Ovary (tissue), 3 donors: Measurements from ENCODE around the gene FBXW5.

Experiments used
- EP300 ChIP-seq: sonication (generic); formaldehyde crosslinking; IDR thresholded peaks from one replicate; pipeline ENCODE4 v1.6.1; 2017; ENCODE audit warnings: antibody characterized with exemption
- TF ChIP-seq, protein P1 (sequence below), 3 donors: fragments of 450-650 bp in 2 of 3; fragments of 200-600 bp in 1 of 3; IDR thresholded peaks; one replicate each; pipeline versions ENCODE4 v1.5.1 to v1.8.0; 2016 to 2022; ENCODE audit warnings: antibody characterized with exemption in 3 of 3, mild to moderate bottlenecking in 1 of 3
- donor health status: DM: no; HTN: no; CAD: no.

DNA sequence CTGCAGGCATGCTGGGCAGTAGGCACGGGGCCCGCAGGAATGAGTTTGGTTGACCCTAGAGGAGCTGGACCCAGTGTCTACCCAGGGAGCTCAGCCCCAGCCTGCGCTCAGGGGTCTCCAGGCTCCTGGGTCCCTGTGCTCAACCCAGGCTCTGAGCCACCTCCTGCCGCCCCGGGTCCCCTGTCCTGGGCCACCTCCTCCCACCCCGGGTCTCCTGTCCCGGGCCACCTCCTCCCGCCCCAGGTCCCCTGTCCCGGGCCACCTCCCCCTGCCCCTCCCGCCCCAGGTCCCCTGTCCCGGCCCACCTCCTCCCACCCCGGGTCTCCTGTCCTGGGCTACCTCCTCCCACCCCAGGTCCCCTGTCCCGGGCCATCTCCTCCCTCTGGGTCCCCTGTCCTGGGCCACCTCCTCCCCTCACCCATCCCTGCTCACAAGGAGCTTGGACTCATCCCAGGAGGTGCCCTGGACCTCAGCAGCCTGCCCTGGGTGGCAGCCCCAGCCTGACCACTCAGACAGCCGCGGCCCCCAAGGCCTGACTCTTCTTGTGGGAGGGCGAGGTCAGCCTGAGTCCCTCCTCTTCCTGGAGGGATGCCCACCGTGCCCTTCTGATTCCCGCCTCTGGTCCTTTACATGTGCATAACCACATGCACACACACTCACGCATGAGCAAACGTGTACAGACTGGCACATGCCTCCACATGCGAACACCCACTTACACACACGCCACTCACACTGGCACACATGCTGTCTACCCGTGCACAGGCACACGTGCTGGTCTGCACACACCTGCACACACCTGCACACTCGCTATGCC is 9.9 kb upstream of the FBXW5 start:
- TF ChIP-seq, protein P1, sequence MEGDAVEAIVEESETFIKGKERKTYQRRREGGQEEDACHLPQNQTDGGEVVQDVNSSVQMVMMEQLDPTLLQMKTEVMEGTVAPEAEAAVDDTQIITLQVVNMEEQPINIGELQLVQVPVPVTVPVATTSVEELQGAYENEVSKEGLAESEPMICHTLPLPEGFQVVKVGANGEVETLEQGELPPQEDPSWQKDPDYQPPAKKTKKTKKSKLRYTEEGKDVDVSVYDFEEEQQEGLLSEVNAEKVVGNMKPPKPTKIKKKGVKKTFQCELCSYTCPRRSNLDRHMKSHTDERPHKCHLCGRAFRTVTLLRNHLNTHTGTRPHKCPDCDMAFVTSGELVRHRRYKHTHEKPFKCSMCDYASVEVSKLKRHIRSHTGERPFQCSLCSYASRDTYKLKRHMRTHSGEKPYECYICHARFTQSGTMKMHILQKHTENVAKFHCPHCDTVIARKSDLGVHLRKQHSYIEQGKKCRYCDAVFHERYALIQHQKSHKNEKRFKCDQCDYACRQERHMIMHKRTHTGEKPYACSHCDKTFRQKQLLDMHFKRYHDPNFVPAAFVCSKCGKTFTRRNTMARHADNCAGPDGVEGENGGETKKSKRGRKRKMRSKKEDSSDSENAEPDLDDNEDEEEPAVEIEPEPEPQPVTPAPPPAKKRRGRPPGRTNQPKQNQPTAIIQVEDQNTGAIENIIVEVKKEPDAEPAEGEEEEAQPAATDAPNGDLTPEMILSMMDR (IDR thresholded peaks at IDR 0.05), result no peak
- no peak for TF ChIP-seq EP300
